Stimulated activated naive CD4-positive, alpha-beta T cell (primary cell): ENCODE data around the gene LATS2.

ENCODE experiments used
- DNase-seq, 6 experiments: peaks; one replicate each; lab custom pipeline; 2025; lab: John Stamatoyannopoulos, UW

Gene LATS2

GRCh38 chr13:21061029-21061763, at the start of gene LATS2:
TSS of gene LATS2 (minus strand) at chr13:21061586. CDS start at chr13:21046026, 15,560 bp downstream.
- peak in 4 of 6 experiments; percentile 11 to 39 (median 32) for DNase-seq

- DNase-seq: no peak
Observed at GRCh38 chr13:21109168-21109567, 47.8 kb upstream of the LATS2 start.

DNA sequence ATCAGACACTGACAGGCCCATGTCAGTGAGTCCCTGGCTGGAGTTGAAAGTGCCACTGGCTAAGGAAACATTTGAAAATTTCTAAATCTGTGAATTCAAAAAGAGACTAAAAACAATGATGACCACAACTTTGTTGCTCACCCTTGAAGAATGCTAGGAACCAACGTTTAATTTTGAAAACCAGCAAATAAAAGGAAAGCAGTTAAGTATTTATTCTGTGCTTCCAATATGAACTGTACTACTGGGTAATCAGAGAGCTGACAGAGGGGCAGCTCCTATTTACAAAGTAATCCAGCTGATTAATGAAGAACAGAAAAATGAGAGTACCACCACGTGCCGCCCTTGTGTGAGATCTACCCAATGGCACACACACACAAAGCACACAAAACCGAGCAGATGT, 44.7 kb upstream of the LATS2 start:
- DNase-seq: no peak

- DNase-seq: no peak
Observed at GRCh38 chr13:21104199-21105019, 43.0 kb upstream of the LATS2 start.

DNA sequence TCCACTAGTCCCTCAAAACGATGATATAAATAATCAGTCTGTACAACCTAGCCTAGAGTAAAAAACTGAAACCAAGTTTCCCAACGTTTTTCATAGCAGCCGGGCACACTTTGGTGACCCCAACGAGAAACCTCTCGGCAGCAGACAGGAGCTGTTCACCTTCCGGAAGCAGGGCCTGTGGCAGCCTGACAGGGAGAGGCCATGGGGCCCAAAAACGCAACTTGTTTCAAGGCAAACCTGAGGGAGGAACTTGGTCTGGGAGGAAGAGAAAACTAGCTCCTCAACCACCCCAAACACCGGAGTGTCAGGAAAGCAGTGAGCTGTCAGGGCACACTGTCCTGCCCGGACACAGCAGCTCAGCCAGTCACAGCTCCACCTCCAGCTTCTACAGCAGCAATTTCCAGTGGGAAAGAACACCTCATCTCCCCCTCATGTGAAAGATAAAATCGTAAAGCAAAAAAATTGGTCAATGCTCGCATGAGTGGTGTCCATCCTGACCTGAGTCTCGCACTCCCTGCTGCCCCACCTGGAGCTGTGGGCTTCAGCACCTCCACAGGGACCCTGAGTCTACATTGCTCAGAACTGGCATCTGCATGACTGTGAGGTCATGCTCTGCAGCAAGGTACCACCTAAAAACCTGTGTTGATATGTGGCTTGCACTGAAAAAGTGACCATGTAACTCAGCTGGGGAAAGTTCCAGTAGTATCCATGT, 40.6 kb upstream of the LATS2 start:
- DNase-seq: no peak

- DNase-seq: no peak
Observed at GRCh38 chr13:21100994-21101757, 39.8 kb upstream of the LATS2 start.

GRCh38 chr13:21100211-21100610, 38.8 kb upstream of the LATS2 start:
- DNase-seq: no peak

DNA sequence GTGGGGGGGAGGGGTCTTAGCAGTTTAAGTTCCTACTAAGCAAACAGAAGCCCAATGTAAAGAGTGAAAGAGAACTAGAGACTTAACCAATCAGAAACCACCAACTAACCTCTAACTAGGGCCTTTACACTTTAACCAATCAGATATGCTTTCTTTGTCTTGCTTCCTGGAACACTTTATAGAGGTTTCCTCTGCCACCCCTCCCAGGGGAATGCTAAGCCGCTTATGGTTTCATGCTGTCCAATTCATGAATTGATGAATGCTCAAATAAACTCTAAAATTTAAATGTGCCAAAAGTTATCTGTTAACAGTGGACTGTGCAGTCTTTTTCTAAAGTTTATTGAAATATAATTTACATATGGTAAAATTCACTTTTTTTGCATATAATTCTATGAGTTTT, 33.9 kb upstream of the LATS2 start:
- DNase-seq: no peak

GRCh38 chr13:21089830-21090229, 28.4 kb upstream of the LATS2 start:
- no peak for DNase-seq

GRCh38 chr13:21088534-21088933, 27.1 kb upstream of the LATS2 start:
- no peak for DNase-seq

GRCh38 chr13:21086929-21087328, 25.5 kb upstream of the LATS2 start:
- no peak for DNase-seq

GRCh38 chr13:21081926-21082325, 20.5 kb upstream of the LATS2 start:
- DNase-seq: no peak

DNA sequence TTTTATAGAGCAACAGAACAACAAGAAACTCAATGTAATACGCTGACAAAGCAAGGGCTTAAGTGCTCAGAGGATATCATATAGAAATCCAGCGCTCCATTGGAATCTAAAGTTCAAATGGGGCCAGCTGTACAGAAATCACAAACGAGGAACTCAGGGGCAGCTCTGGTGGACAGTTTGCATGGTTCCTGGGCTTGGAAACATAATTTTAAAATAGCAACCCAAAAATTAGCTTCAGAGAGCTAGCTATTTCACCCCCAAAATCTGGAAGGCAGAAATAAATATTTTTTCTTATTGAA, 19.2 kb upstream of the LATS2 start:
- DNase-seq: no peak

DNA sequence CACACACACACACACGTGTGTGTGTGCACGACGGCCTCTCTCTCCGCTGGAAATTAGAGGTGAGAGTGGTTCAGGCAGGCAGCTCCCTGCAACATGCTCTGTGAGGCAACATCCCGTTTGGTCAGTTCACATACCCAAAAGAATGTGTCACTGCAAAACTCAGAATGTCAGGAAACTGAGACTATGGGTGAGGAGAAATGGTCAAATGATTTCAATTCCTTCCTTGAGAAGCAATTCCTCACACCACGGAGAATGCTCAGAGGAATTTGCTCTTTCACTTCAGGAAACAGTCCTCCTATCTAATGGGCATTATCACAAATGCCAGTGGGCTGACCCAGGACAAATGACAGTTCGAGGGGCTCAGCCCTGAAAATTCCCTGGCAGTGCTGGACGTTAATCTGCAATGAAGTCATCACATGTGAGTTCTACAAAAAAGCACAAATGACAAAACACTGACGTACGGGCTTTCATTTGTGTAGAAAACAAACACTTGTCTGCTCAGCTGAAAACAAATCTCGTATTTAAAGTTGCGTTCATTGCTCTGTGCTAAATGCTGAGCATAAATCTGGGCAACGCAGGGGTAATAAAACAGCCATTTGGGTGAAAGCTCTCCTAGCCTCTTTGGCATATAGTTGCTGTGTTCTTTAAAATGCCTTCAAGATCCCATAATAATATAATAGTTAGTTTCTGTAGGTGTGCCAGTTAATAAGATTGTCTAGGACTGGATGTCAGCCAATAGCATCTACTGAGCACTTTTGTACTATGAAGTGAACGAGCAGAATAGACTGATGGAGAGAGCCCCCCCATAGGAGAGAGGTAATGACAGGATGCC, 18.6 kb upstream of the LATS2 start:
- DNase-seq: no peak

- no peak for DNase-seq
Observed at GRCh38 chr13:21079221-21079620, 17.8 kb upstream of the LATS2 start.

DNA sequence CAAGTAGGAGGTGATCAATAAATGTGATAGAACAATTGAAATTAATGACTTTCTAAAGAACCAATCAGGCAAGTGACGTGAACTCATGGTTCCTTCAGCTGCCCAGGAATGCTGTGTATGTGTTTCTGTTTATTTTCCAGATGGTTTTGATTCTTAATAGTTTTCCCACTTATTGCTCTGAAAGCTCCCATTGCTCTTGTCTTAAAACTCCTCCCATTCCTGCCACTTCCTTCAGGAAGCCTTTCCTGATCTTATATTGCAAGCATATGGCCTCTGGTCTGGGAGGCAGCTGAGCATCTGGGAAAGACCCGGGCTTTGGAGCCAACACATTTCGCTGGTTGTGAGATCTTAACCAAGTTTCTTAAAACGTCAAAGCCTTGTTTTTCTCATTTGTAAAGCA, 17.1 kb upstream of the LATS2 start:
- no peak for DNase-seq

DNA sequence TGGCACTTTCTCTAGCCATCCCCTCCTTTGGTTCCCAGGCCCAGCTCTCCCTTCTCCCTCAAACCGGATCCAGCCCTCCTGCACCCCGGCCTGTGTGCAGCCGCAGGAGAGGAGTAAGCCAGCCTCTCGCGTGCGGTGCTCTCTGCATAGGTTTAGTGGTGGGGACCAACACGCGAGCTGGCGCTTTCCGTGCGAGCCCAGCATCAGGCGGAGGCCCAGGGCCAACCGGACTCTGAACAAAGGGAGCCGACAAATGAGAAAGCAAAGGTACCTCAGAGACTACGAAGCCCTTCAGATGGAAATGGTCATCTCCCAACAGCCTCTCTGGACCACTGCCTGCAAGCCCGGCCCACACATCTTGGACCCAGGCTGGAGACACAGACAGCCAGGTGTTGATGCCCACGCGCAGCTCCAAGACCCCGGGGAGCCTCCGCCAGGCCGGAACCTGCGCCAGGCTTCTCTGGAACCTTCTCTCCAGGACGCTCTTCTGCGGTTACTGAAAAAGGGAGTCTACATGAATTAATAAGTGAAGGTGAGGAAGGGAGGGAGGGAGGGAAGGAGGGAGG, 16.5 kb upstream of the LATS2 start:
- no peak for DNase-seq

GRCh38 chr13:21077076-21077787, 15.8 kb upstream of the LATS2 start:
- no peak for DNase-seq

DNA sequence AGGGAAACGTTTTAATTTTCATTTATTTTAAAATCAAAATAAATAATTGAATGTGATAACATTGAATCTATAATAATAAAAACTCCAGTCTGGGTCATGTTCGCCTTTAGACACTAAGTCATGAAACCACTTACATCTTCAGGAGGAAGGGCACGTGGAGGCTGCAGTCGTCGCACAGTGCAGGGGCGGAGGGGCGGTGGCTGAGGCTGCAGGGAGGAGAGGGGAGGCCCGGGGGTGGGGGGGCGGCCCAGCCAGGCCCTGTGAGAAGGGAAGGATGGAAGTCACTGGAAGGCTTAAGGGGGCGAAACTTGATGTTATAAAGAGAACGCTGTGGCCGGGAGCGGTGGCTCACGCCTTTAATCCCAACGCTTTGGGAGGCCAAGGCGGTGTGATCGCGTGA, 14.9 kb upstream of the LATS2 start:
- DNase-seq: no peak
